Measurements from ENCODE around the gene NDOR1.

NDOR1 gene

GRCh38 chr9:137217276-137218211 lies 12.0 kb downstream of the NDOR1 start:
- H3K27me3 ChIP-seq (ENCODE audit: control insufficient read depth, insufficient read depth, low read length), result no peaks in the 10 kb centered on the region
- no peak overlapping the region for H3K27ac ChIP-seq (ENCODE audit: low read depth, low read length)
- peak overlapping the region; percentile 30 for H3K9ac ChIP-seq (ENCODE audit: low read length)
- H3K4me1 ChIP-seq (ENCODE audit: control insufficient read depth, insufficient read depth, low read length), result no peaks in the 10 kb centered on the region
- H3K36me3 ChIP-seq (ENCODE audit: control insufficient read depth, insufficient read depth, low read length), result peaks cover 2% of the 10 kb centered on the region
- H3K4me3 ChIP-seq (ENCODE audit: low read length), result peak overlapping the region; percentile 48

DNA sequence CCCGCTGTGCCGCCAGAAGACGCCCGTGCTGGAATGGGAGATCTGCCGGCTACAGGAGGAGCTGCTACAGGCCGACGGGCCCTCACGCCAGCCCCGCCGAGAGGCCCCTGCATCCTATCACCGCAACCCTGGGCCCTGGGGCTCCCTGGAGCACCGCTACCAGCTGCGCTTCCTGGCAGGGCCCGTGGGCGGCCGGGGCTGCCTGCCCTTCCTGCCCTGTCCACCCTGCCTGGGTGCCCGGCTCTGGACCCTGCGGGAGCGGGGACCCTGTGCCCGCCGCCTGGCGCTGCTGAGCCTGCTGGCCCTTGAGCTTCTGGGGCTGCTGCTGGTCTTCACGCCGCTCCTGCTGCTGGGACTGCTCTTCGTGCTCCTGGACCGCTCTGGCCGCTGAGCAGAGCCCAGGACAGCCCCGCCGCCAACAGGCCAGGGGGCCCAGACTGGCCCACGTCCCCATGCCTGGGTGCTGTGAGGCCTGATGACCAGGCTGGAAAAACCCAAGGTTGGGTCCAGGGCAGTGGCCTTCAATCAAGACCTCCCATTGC lies 12.8 kb downstream of the NDOR1 start:
- H3K27ac ChIP-seq (ENCODE audit: low read depth, low read length), result no peak overlapping the region
- no peaks in the 10 kb centered on the region for H3K27me3 ChIP-seq (ENCODE audit: control insufficient read depth, insufficient read depth, low read length)
- H3K36me3 ChIP-seq (ENCODE audit: control insufficient read depth, insufficient read depth, low read length), result peaks cover 2% of the 10 kb centered on the region
- peak overlapping the region; percentile 48 for H3K4me3 ChIP-seq (ENCODE audit: low read length)
- peaks cover 6% of the 10 kb centered on the region for H3K4me1 ChIP-seq (ENCODE audit: control insufficient read depth, insufficient read depth, low read length)
- H3K9ac ChIP-seq (ENCODE audit: low read length), result no peak overlapping the region

- no peak overlapping the region for H3K4me3 ChIP-seq (ENCODE audit: low read length)
- peaks cover 2% of the 10 kb centered on the region for H3K36me3 ChIP-seq (ENCODE audit: control insufficient read depth, insufficient read depth, low read length)
- H3K27ac ChIP-seq (ENCODE audit: low read depth, low read length), result no peak overlapping the region
- H3K27me3 ChIP-seq (ENCODE audit: control insufficient read depth, insufficient read depth, low read length), result no peaks in the 10 kb centered on the region
- H3K4me1 ChIP-seq (ENCODE audit: control insufficient read depth, insufficient read depth, low read length), result peaks cover 6% of the 10 kb centered on the region
- no peak overlapping the region for H3K9ac ChIP-seq (ENCODE audit: low read length)
Measured at GRCh38 chr9:137218754-137219271, 13.3 kb downstream of the NDOR1 start.

- Histone ChIP-seq H3K9ac (ENCODE audit: low read length) (no peak overlapping the region), H3K4me1 (ENCODE audit: control insufficient read depth, insufficient read depth, low read length) (peaks cover 8% of the 10 kb centered on the region), H3K27me3 (ENCODE audit: control insufficient read depth, insufficient read depth, low read length) (no peaks in the 10 kb centered on the region), H3K4me3 (ENCODE audit: low read length) (no peak overlapping the region), H3K27ac (ENCODE audit: low read depth, low read length) (no peak overlapping the region), H3K36me3 (ENCODE audit: control insufficient read depth, insufficient read depth, low read length) (peaks cover 2% of the 10 kb centered on the region)
Measured at GRCh38 chr9:137219757-137220316, 14.3 kb downstream of the NDOR1 start.

DNA sequence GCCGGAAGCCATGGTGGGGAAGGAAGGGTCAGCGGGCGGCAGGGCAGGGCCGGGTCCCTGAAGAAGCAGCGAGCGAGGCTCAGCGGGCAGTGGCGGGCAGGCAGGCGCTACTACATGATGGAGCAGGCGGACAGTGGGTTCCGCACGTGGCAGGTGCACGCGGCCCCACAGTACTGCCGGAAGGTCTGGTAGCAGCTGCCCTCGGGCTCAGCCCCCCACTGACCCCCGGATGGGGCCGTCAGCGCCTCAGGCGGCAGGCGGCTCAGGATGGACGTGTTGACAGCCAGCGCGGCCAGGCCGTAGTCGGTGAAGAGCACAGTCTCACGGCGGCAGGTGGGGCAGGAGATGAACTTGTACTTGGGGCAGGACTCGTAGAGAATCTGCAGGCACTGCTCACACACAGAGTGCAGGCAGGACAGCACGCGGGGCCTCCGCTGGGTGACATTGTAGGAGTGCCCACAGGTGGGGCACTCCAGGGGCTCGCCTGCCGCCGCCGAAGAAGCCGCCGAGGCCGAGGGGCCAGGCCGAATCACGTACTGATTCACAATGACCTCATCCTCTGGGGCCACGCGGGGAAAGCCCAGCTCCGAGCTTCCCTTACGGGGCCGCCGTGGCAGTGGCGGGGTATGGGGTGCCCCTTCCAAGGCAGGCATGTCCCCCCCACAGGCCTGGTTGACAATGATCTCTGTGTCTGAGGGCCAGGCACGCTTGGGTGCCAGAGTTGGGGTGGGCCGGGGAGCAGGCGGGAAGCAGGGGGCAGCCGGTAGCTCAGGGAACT lies 15.0 kb downstream of the NDOR1 start:
- H3K9ac ChIP-seq (ENCODE audit: low read length), result no peak overlapping the region
- peaks cover 8% of the 10 kb centered on the region for H3K4me1 ChIP-seq (ENCODE audit: control insufficient read depth, insufficient read depth, low read length)
- H3K4me3 ChIP-seq (ENCODE audit: low read length), result no peak overlapping the region
- peaks cover 2% of the 10 kb centered on the region for H3K36me3 ChIP-seq (ENCODE audit: control insufficient read depth, insufficient read depth, low read length)
- H3K27me3 ChIP-seq (ENCODE audit: control insufficient read depth, insufficient read depth, low read length), result no peaks in the 10 kb centered on the region
- no peak overlapping the region for H3K27ac ChIP-seq (ENCODE audit: low read depth, low read length)

DNA sequence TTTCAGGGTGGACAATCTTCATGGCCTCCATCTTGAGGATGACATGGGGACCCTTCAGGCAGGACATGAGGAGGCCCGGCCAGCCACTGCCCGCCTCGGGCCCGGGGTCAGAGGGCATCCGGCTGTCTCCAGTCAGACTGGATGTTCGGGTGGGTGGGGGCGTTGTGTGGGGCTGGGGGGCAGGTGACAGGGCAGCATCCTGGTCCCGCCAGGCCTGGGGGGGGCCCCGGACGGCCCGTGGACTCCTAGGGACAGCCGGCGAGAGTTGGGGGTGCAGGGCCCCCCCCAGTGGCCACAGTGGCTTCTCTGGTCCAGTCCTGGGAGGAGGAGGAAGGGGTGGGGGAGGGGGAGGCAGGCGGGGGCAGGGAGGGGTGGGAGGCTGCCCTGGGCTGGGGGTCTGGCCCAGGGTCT lies 15.6 kb downstream of the NDOR1 start:
- peaks cover 1% of the 10 kb centered on the region for H3K36me3 ChIP-seq (ENCODE audit: control insufficient read depth, insufficient read depth, low read length)
- no peaks in the 10 kb centered on the region for H3K27me3 ChIP-seq (ENCODE audit: control insufficient read depth, insufficient read depth, low read length)
- no peak overlapping the region for H3K9ac ChIP-seq (ENCODE audit: low read length)
- H3K27ac ChIP-seq (ENCODE audit: low read depth, low read length), result no peak overlapping the region
- peaks cover 8% of the 10 kb centered on the region for H3K4me1 ChIP-seq (ENCODE audit: control insufficient read depth, insufficient read depth, low read length)
- no peak overlapping the region for H3K4me3 ChIP-seq (ENCODE audit: low read length)

- H3K36me3 ChIP-seq (ENCODE audit: control insufficient read depth, insufficient read depth, low read length), result no peaks in the 10 kb centered on the region
- no peak overlapping the region for H3K9ac ChIP-seq (ENCODE audit: low read length)
- no peak overlapping the region for H3K27ac ChIP-seq (ENCODE audit: low read depth, low read length)
- H3K4me1 ChIP-seq (ENCODE audit: control insufficient read depth, insufficient read depth, low read length), result peaks cover 8% of the 10 kb centered on the region
- no peaks in the 10 kb centered on the region for H3K27me3 ChIP-seq (ENCODE audit: control insufficient read depth, insufficient read depth, low read length)
- peak overlapping the region; percentile 13 for H3K4me3 ChIP-seq (ENCODE audit: low read length)
Measured at GRCh38 chr9:137221506-137222111, 16.1 kb downstream of the NDOR1 start.

GRCh38 chr9:137222190-137223077 lies 16.9 kb downstream of the NDOR1 start, which contains the start of gene RNF208:
Gene RNF208, minus strand, starts transcription at chr9:137222240. Its CDS starts 1,028 bp downstream, at chr9:137221212.
- Histone ChIP-seq H3K36me3 (ENCODE audit: control insufficient read depth, insufficient read depth, low read length) (no peaks in the 10 kb centered on the region), H3K27ac (ENCODE audit: low read depth, low read length) (peak within 1 kb of the TSS; percentile 91), H3K27me3 (ENCODE audit: control insufficient read depth, insufficient read depth, low read length) (no peaks in the 10 kb centered on the region), H3K4me3 (ENCODE audit: low read length) (peak within 1 kb of the TSS; percentile 71), H3K9ac (ENCODE audit: low read length) (peak within 1 kb of the TSS; percentile 57), H3K4me1 (ENCODE audit: control insufficient read depth, insufficient read depth, low read length) (peaks cover 8% of the 10 kb centered on the region)

DNA sequence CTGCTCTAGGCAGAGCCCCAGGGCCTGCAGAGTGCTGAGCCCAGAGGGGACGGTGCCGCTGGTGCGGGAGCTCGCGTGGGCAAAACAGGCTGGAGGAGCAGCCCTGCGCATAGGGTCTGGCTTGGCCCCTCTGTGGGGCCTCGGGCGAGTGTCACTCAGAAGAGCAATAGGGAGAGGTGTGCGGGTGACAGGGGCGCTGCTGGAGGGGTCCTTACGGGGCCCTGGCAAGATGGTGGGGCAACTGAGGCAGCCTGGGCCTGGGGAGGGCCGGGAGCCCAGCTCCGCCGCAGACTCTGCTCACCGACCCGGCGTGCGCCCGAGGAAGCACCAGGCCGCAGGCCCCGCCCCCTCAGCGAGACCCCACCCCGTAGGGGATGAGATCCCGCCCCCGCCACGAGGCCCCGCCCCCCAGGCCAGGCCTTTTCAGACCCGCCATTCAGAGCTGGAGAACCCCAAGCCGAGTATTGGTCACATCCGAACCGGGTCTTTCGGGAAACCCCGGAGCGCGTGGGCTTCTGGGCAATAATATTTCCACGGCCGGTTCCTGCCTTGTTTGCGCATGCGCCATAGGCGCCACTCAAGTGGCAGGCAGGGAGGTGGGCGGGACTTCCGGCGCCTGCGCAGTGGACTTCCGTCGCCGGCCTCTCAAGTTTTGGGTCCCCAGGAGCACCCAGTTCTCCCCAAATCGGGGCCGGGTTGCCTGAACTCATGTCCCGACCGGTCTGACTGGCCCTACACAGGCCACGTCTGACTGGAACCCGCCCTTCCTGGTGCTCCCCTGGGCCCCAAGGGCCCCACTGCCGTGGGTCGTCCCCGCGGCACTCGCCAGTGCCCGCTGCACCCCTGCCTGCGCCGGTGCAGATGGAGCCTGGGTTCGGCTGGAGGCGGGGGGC lies 17.8 kb downstream of the NDOR1 start:
- peaks cover 8% of the 10 kb centered on the region for H3K4me1 ChIP-seq (ENCODE audit: control insufficient read depth, insufficient read depth, low read length)

GRCh38 chr9:137224830-137225694 lies 19.6 kb downstream of the NDOR1 start, which contains the start of gene CYSRT1:
Gene CYSRT1, plus strand, starts transcription at chr9:137225174. Its CDS starts 448 bp downstream, at chr9:137225622.
- Histone ChIP-seq H3K27ac (ENCODE audit: low read depth, low read length) (peak within 1 kb of the TSS; percentile 91), H3K4me1 (ENCODE audit: control insufficient read depth, insufficient read depth, low read length) (peaks cover 8% of the 10 kb centered on the region), H3K36me3 (ENCODE audit: control insufficient read depth, insufficient read depth, low read length) (no peaks in the 10 kb centered on the region), H3K4me3 (ENCODE audit: low read length) (peak within 1 kb of the TSS; percentile 70), H3K27me3 (ENCODE audit: control insufficient read depth, insufficient read depth, low read length) (peaks cover 16% of the 10 kb centered on the region), H3K9ac (ENCODE audit: low read length) (peak within 1 kb of the TSS; percentile 97)

More for the DNA sequence above, 17.8 kb downstream of the NDOR1 start:
- Histone ChIP-seq H3K36me3 (ENCODE audit: control insufficient read depth, insufficient read depth, low read length) (no peaks in the 10 kb centered on the region), H3K4me3 (ENCODE audit: low read length) (peak overlapping the region; percentile 71), H3K9ac (ENCODE audit: low read length) (peak overlapping the region; percentile 97), H3K27ac (ENCODE audit: low read depth, low read length) (peak overlapping the region; percentile 91), H3K27me3 (ENCODE audit: control insufficient read depth, insufficient read depth, low read length) (peaks cover under 1% of the 10 kb centered on the region)
